Muscle of leg (tissue), 11 donors: ENCODE data around the gene SERTAD3. TPM values are rescaled to one million over a fixed set of nuclear protein-coding genes. Genes with fewer than 3 reads are reported as not detected.
A peak's percentile ranks its signal among the peaks of the same experiment; 100 is the strongest.
"Not testable (repeated sequence)": the region's sequence is repeated elsewhere in the genome, so short reads cannot be mapped to it uniquely, and the experiment has no call there.

Experiments used
- DNase-seq: peaks from one replicate; pipeline ENCODE4 v3.0.0; 2013
- H3K27ac ChIP-seq: one replicate; pipeline ENCODE4 v1.5.1; 2013; ENCODE audit warnings: mild to moderate bottlenecking, low read length, control low read depth
- H3K27me3 ChIP-seq: one replicate; pipeline ENCODE4 v1.6.1; 2013; ENCODE audit warnings: low read length; ENCODE audit not compliant: control insufficient read depth, insufficient read depth
- H3K36me3 ChIP-seq: one replicate; pipeline ENCODE4 v1.6.1; 2013; ENCODE audit warnings: low read length; ENCODE audit not compliant: control insufficient read depth, insufficient read depth
- H3K4me1 ChIP-seq: one replicate; pipeline ENCODE4 v1.6.1; 2013; ENCODE audit warnings: low read length; ENCODE audit not compliant: control insufficient read depth, insufficient read depth
- H3K4me3 ChIP-seq: one replicate; pipeline ENCODE4 v1.5.1; 2013; ENCODE audit warnings: low read length, control low read depth
- H3K9me3 ChIP-seq: replicated peaks from 2 replicates; pipeline ENCODE4 v1.6.1; 2013; ENCODE audit warnings: low read depth, low read length; ENCODE audit not compliant: control insufficient read depth
- WGBS: methylation state at CpG from one replicate; pipeline ENCODE4 v1.1.5; 2013; ENCODE audit warnings: missing lambda C conversion rate; ENCODE audit not compliant: insufficient coverage; 5-methylcytosine and 5-hydroxymethylcytosine counted together
- polyA plus RNA-seq, 8 donors: library from polyadenylated mRNA; unstranded; fragments of 120-200 nt; gene quantifications; one replicate each; pipeline versions ENCODE4 v1.2.1 to v1.2.3, GENCODE V29; 2013; ENCODE audit warnings: inconsistent platforms in 1 of 8, low replicate concordance in 1 of 8; ENCODE audit not compliant: insufficient read length in 8 of 8, insufficient read depth in 1 of 8
- total RNA-seq: library from RNA; stranded (reverse); fragments of 120-200 nt; gene quantifications from one replicate; pipeline ENCODE4 v1.2.4, GENCODE V29; 2013

Gene SERTAD3
- total and polyA plus RNA-seq, 9 donors = 45.5 to 66.1 (median 52.7) TPM

DNA sequence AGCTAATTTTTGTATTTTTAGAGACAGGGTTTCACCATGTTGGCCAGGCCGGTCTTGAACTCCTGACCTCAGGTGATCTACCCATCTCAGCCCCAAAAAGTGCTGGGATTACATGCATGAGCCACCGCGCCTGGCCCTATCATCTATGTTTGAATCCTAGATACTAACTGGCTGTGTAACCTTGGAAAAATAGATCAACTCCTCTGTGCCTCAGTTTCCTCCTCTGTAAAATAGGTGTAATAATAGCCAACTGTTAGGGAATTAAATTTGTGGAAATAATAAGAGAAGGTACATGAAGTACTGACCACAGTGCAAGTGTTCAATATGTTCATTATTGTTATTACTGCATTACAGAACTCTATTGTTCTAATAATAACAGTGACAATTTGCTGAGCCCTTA lies 27.0 kb upstream of the SERTAD3 start:
- Histone ChIP-seq H3K36me3 (no peaks in the 10 kb centered on the region), H3K4me3 (no peak overlapping the region), H3K9me3 (no peaks in the 10 kb centered on the region), H3K4me1 (peaks cover 11% of the 10 kb centered on the region), H3K27me3 (peaks cover 20% of the 10 kb centered on the region), H3K27ac (no peak overlapping the region)
- WGBS = 100% methylated on average over 1 of the region's 3 CpGs
- no peak for DNase-seq

DNA sequence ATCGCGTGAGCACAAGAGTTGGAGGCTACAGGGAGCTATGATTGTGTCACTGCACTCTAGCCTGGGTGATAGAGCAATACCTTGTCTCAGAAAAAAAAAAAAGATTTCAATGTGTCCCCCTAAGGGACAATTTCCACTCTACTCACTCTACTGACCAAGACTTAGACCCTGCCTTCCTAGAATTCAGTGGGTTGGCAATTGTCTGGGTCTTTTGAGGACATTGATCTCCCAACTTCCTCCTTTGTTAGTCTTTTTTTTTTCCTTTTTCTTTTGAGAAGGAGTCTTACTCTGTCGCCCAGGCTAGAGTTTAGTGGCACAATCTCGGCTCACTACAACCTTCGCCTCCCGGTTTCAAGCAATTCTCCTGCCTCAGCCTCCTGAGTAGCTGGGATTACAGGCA lies 24.9 kb upstream of the SERTAD3 start:
- peaks cover 20% of the 10 kb centered on the region for H3K27me3 ChIP-seq
- no peak overlapping the region for H3K4me3 ChIP-seq
- DNase-seq = no peak
- no peaks in the 10 kb centered on the region for H3K36me3 ChIP-seq
- WGBS = no CpG with 5 or more reads among the region's 6 CpGs
- no peak overlapping the region for H3K27ac ChIP-seq
- no peaks in the 10 kb centered on the region for H3K9me3 ChIP-seq
- peaks cover 27% of the 10 kb centered on the region for H3K4me1 ChIP-seq

DNA sequence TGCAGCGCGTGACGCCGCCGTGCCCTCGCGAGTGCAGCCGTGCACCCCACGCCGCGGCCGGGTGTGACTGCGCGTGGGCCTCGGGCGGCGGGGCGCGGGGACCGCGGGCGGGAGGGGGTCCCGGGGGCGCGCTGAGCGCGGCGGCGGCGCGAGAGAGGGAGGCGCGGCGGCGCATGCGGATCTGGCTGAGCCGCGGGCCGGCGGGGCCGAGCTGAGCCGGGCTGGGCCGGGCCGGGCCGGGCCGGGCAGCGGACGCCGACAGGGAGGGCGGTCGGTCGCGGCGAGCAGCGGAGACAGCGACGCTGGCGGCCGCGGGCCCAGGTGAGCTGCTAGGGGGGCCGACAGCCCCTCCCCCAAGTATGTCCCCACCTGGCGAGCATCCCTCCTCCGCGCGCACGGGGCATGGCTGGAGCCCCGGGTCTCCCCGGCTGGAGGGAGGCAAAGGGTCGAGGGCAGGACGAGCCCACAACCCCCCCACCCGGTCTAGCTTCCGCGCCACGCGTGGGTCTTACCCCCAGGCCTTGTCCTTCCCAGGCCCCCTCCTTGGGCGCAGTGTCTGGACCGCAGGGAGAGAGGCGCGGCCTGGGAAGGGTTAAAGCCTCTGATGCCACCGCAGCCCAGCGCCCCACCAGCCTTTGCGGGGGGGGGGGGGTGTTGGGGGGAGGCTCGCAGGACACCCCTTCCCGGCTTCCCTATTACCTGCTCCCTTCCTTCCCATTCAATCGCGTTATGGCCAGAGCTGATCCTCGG lies 23.0 kb upstream of the SERTAD3 start, which contains the start of gene SPTBN4:
Gene SPTBN4 (plus strand): TSS at position 17 of the 750 bp plus-strand sequence. CDS start 5,621 bp downstream, outside the sequence.
- Histone ChIP-seq H3K4me3 (peak within 1 kb of the TSS; percentile 48), H3K36me3 (no peaks in the 10 kb centered on the region), H3K27me3 (peaks cover 20% of the 10 kb centered on the region), H3K9me3 (no peaks in the 10 kb centered on the region), H3K27ac (peak within 1 kb of the TSS; percentile 44), H3K4me1 (peaks cover 27% of the 10 kb centered on the region)
- no peak for DNase-seq
- WGBS = 1% methylated on average over 65 of the region's 87 CpGs

DNA sequence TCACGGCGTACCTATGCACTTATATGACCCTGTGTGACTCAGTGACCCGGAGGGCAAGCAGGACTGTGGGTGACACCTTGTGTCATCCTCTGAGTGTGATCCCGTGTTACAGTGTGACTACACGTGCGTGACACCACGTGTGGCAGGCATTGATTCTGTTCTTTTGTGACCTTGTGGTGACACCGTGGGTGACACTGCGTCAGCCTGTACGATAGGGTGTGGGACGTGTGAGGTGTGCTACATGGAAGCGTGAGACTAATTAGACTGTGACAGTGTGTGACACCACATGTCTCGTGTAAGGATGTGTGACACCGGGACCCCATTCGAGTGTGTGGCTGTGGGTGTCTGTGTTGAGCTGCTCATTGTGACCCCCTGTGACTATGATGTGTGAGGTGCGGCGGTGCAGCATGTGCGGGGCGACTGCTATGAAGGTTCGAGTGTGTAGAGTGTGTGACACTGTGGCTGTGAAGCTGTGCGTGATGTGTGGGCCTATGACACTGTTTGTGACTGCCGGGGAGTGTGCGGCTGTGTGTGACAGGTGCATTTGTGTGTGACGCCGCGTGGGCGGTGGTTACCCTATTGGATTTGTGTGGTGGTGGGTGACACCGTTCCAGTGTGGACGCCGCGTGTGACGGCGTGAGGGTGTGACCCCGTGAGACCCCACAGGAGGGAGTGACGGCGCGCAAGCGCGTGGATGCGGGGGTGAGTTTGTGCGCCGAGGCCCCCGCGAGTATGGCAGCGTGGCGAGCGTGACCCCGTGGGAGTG lies 22.3 kb upstream of the SERTAD3 start:
- Histone ChIP-seq H3K9me3 (no peaks in the 10 kb centered on the region), H3K36me3 (no peaks in the 10 kb centered on the region), H3K4me1 (peaks cover 27% of the 10 kb centered on the region), H3K27me3 (peaks cover 20% of the 10 kb centered on the region), H3K27ac (peak overlapping the region; percentile 44), H3K4me3 (peak overlapping the region; percentile 48)
- peak; percentile 40 for DNase-seq
- WGBS = 20% methylated on average over 44 of the region's 48 CpGs

DNA sequence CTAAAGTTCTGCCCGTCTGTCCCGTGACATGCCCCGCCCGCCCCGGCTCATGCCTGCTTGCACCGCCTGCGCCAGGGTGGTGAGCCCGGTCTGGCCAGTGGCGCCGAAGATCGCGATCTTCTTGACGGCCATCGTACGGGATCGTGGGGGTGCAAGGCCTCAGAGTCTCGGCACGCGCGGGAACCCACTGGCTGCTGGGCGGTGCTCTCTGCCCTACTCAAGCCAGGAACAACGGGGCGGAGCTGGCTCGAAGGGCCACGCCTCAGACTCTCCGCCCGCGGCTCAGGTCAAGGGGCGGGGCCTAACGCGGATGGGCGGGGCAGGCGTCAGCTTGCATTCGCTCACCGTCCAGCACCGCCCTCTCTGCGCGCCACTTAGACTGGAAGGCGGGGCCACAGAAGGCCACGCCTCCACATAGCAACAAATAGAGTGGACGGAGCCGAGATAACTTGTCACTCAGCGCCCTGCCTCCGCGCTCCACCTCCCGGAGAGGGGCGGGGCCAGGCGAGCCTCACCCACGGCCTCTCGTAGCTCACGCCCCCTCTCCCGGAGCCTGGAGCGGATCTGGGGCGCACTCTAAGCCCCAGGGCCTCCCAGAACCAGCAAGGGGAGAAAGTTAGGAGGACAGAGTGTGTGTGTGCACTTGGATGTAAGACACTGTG lies 21.6 kb upstream of the SERTAD3 start, which contains the start of gene BLVRB:
Gene BLVRB (minus strand): TSS at position 189 of the 662 bp plus-strand sequence. CDS start 57 bp downstream, at position 132.
- H3K36me3 ChIP-seq = no peaks in the 10 kb centered on the region
- under 1% methylated on average over 47 of the region's 54 CpGs for WGBS
- H3K27me3 ChIP-seq = peaks cover 20% of the 10 kb centered on the region
- H3K4me1 ChIP-seq = peaks cover 27% of the 10 kb centered on the region
- peak; percentile 100 for DNase-seq
- H3K9me3 ChIP-seq = no peaks in the 10 kb centered on the region
- peak within 1 kb of the TSS; percentile 60 for H3K4me3 ChIP-seq
- H3K27ac ChIP-seq = peak within 1 kb of the TSS; percentile 83

DNA sequence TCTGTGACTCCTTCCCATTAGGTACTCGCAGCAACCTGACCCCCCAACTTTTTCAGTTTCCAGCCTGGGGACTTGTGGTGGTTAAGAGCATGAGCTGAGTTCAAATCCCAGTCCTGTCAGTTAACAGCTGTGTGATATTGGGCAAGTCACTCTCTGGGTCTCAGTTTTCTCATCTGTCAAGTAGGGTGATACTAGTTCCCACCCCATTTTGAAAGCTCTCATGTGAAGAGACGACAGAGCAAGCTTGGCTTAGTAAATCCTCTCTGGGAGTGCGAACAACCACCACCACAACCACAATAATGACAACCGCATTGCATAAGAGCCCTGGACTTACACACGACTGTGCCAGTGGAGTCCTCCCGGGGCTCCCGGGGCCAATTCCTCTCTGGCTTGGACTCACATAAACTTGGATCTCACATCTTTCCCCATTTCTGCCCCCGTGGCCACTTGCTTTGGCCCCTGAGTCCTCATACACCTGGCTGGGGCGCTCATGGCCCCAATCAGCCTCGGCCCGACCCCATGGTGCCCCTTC lies 21.0 kb upstream of the SERTAD3 start:
- H3K36me3 ChIP-seq = no peaks in the 10 kb centered on the region
- H3K9me3 ChIP-seq = no peaks in the 10 kb centered on the region
- peaks cover 27% of the 10 kb centered on the region for H3K4me1 ChIP-seq
- H3K27me3 ChIP-seq = peaks cover 20% of the 10 kb centered on the region
- peak overlapping the region; percentile 83 for H3K27ac ChIP-seq
- peak; percentile 57 for DNase-seq
- H3K4me3 ChIP-seq = peak overlapping the region; percentile 60
- 10% methylated on average over 10 of the region's 11 CpGs for WGBS

DNA sequence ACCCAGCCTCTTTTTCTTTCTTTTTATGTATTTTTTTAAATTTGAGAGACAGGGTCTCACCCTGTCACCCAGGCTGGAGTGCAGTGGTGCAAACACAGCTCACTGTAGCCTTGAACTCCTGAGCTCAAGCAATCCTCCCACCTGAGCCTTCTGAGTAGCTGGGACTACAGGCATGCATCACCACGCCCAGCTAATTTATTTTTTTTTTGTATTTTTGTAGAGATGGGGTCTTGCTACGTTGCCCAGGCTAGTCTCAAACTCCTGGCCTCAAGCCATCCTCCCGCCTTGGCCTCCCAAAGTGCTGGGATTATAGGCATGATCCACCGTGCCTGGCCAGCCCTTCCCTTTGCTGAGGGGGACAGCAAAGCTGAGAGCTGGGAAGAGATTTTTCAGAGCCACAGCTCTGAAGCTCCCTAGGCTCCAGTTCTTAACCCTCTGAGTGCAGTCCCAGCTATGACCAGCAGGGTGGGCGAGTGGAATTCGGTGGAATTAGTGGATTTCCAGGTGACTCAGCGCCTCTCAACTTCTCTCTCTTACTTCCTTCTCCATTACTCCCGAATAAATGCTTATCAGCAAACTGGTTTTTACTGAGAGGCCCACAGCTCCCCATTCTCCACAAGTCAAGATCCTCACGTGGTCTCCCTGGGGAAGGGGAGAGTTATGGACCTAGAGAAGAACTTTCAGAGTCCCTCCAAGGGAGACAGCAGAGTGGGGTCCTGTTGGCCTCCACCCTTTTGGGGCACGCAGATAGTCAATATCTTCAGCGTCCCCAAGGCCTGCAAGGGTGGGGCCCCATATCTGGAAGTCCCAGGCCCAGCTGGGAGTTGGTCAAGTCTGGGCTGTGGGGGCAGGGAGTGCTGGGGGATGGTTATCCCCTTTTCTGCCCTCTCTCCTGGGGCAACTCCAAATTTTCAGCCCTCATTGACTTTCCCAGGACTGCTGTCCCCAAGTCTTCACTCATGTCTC lies 20.2 kb upstream of the SERTAD3 start:
- peak; percentile 88 for DNase-seq
- peak overlapping the region; percentile 60 for H3K4me3 ChIP-seq
- peaks cover 27% of the 10 kb centered on the region for H3K4me1 ChIP-seq

DNA sequence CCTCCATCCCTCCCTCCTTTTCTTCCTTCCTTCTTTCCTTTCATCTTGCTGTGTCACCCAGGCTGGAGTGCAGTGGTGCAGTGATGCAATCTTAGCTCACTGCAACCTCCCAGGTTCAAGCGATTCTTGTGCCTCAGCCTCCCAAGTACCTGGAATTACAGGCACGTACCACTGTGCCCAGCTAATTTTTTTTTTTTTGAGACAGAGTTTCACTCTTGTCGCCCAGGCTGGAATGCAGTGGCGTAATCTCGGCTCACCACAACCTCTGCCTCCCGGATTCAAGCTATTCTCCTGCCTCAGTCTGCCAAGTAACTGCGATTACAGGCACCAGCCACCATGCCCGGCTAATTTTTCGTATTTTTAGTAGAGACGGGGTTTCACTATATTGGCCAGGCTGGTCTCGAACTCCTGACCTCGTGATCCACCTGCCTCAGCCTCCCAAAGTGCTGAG lies 19.5 kb upstream of the SERTAD3 start:
- 80% methylated on average over 10 of the region's 12 CpGs for WGBS
- not testable (repeated sequence) for H3K4me3 ChIP-seq, H3K36me3 ChIP-seq, DNase-seq, H3K9me3 ChIP-seq, H3K27ac ChIP-seq
- H3K27me3 ChIP-seq = peaks cover 17% of the 10 kb centered on the region
- H3K4me1 ChIP-seq = peaks cover 27% of the 10 kb centered on the region

More for the DNA sequence above, 20.2 kb upstream of the SERTAD3 start:
- Histone ChIP-seq H3K27me3 (peaks cover 20% of the 10 kb centered on the region), H3K36me3 (no peaks in the 10 kb centered on the region), H3K27ac (peak overlapping the region; percentile 83), H3K9me3 (no peaks in the 10 kb centered on the region)
- 8% methylated on average over 5 of the region's 11 CpGs for WGBS

DNA sequence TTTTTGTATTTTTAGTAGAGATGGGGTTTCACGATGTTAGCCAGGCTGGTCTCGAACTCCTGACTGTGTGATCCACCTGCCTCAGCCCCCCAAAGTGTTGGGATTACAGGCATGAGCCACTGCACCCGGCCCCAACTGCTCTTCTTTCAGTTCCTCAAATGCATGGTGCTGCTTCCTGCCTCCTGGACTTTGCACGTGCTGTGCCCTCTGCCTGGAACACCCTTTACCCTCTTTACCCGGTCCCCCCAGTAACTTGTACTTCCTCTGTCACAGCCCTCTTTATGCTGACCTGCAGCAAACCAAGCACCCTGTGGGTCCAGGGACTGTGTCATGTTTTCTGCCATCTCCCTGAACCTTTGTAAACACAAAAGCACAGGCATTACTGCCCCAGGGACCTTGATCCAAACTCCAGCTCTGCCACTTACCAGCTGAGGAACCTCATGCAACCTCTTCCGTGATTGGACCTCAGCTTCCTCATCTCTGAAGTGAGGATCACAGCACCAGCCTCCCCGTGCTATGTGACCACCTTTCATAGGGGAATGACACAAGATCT lies 17.6 kb upstream of the SERTAD3 start:
- peak; percentile 69 for DNase-seq
- Histone ChIP-seq H3K9me3 (no peaks in the 10 kb centered on the region), H3K27ac (no peak overlapping the region), H3K4me1 (peaks cover 22% of the 10 kb centered on the region), H3K27me3 (peaks cover 4% of the 10 kb centered on the region), H3K4me3 (no peak overlapping the region), H3K36me3 (peaks cover 4% of the 10 kb centered on the region)
- 77% methylated on average over 5 of the region's 7 CpGs for WGBS
